CD4-positive, CD25-positive, alpha-beta regulatory T cell (primary cell): ENCODE data around the gene GALNT2. TPM values are rescaled to one million over a fixed set of nuclear protein-coding genes. Genes with fewer than 3 reads are reported as not detected.

Experiments
- ATAC-seq, 2 donors: fragments of 150-1000 bp; cut with Tn5 transposase; one replicate each; pipeline ENCODE4 v1.10.0; 2021; ENCODE audit warnings: low read depth in 2 of 2, moderate number of reproducible peaks in 2 of 2, moderate library complexity in 1 of 2
- DNase-seq, 3 donors: peaks; one replicate each; pipeline versions ENCODE4 v3.0.0 to v3.0.0-alpha.2; 2012 to 2022; ENCODE audit warnings: mixed read lengths in 1 of 3
- H3K27ac ChIP-seq: one replicate; pipeline ENCODE4 v1.7.0; 2013; ENCODE audit warnings: mild to moderate bottlenecking, low read length; ENCODE audit not compliant: insufficient read depth, poor library complexity, severe bottlenecking
- H3K27me3 ChIP-seq: one replicate; pipeline ENCODE4 v1.7.0; 2013; ENCODE audit warnings: low read length; ENCODE audit not compliant: control insufficient read depth, insufficient read depth
- H3K36me3 ChIP-seq: one replicate; pipeline ENCODE4 v1.7.0; 2013; ENCODE audit warnings: mild to moderate bottlenecking, low read length, moderate library complexity; ENCODE audit not compliant: control insufficient read depth, insufficient read depth
- H3K4me1 ChIP-seq: 2 replicates; pipeline ENCODE4 v1.7.0; 2013; ENCODE audit warnings: mild to moderate bottlenecking, low read length; ENCODE audit not compliant: insufficient read depth, control insufficient read depth, poor library complexity, severe bottlenecking
- H3K4me3 ChIP-seq: one replicate; pipeline ENCODE4 v1.7.0; 2013; ENCODE audit warnings: low read depth, mild to moderate bottlenecking, low read length, moderate library complexity
- H3K9me3 ChIP-seq, 2 experiments: 1 replicate in 1 of 2; 2 replicates in 1 of 2; pipeline ENCODE4 v1.7.0; 2013; ENCODE audit warnings: low read length in 2 of 2, mild to moderate bottlenecking in 1 of 2, moderate library complexity in 1 of 2; ENCODE audit not compliant: control insufficient read depth in 2 of 2
- H3K27ac Mint-ChIP-seq, 3 donors: one replicate each; pipeline ENCODE4 v1.8.0; 2020 to 2022; ENCODE audit warnings: mild to moderate bottlenecking in 3 of 3, mixed read lengths in 3 of 3, moderate library complexity in 2 of 3
- H3K27me3 Mint-ChIP-seq: one replicate; pipeline ENCODE4 v1.8.0; 2022; ENCODE audit warnings: mild to moderate bottlenecking, mixed read lengths
- H3K36me3 Mint-ChIP-seq: one replicate; pipeline ENCODE4 v1.8.0; 2020; ENCODE audit warnings: mixed read lengths
- H3K4me1 Mint-ChIP-seq, 4 donors: one replicate each; pipeline ENCODE4 v1.8.0; 2020 to 2022; ENCODE audit warnings: mixed read lengths in 4 of 4, mild to moderate bottlenecking in 1 of 4
- H3K4me3 Mint-ChIP-seq, 4 donors: one replicate each; pipeline ENCODE4 v1.8.0; 2020 to 2022; ENCODE audit warnings: mild to moderate bottlenecking in 4 of 4, mixed read lengths in 4 of 4, moderate library complexity in 3 of 4
- H3K9me3 Mint-ChIP-seq, 7 donors: one replicate each; pipeline ENCODE4 v1.8.0; 2020 to 2022; ENCODE audit warnings: mixed read lengths in 7 of 7, mild to moderate bottlenecking in 3 of 7, moderate library complexity in 2 of 7
- polyA plus RNA-seq, 4 donors: library from polyadenylated mRNA; unstranded; fragments of 300-500 nt; fragmentation: Illumina TruSeq; gene quantifications; one replicate each; pipeline ENCODE4 v1.2.3, GENCODE V29; 2021
- total RNA-seq: library from RNA; stranded (reverse); gene quantifications from one replicate; pipeline ENCODE4 v1.2.3, GENCODE V29; 2022

The GALNT2 gene
- total and polyA plus RNA-seq, 5 donors from 2014 or later, result 10.9 to 15.8 (median 13.1) TPM

- Histone ChIP-seq H3K27ac (no peak overlapping the region), H3K27me3 (no peaks in the 10 kb centered on the region), H3K9me3 (no peaks in the 10 kb centered on the region), H3K36me3 (peaks cover 2% of the 10 kb centered on the region), H3K4me1 (peaks cover 9% of the 10 kb centered on the region), H3K4me3 (no peak overlapping the region)
- Mint-ChIP-seq H3K27me3 (no peaks in the 10 kb centered on the region), H3K36me3 (peaks cover 10% of the 10 kb centered on the region), H3K9me3 (no peaks in the 10 kb centered on the region), H3K27ac (no peak overlapping the region), H3K4me3 (peak overlapping the region in 1 of 4 donors; percentile 12), H3K4me1 (peaks cover 4 to 52% (median 45%) of the 10 kb centered on the region in 4 donors)
- DNase-seq (no peak), ATAC-seq (no peak)
Observed at GRCh38 chr1:230073371-230074035, 6.5 kb downstream of the GALNT2 start.

GRCh38 chr1:230074270-230074669, 7.2 kb downstream of the GALNT2 start:
- Histone ChIP-seq H3K36me3 (peaks cover 2% of the 10 kb centered on the region), H3K27ac (no peak overlapping the region), H3K27me3 (no peaks in the 10 kb centered on the region), H3K4me1 (peaks cover 1% of the 10 kb centered on the region), H3K9me3 (no peaks in the 10 kb centered on the region), H3K4me3 (no peak overlapping the region)
- Mint-ChIP-seq H3K9me3 (no peaks in the 10 kb centered on the region), H3K27ac (no peak overlapping the region), H3K4me1 (peaks cover 4 to 46% (median 39%) of the 10 kb centered on the region in 4 donors), H3K36me3 (peaks cover 10% of the 10 kb centered on the region), H3K4me3 (no peak overlapping the region), H3K27me3 (no peaks in the 10 kb centered on the region)
- ATAC-seq (no peak), DNase-seq (no peak)

- no peaks in the 10 kb centered on the region for H3K9me3 Mint-ChIP-seq
- Histone ChIP-seq H3K27me3 (no peaks in the 10 kb centered on the region), H3K4me1 (no peaks in the 10 kb centered on the region), H3K36me3 (peaks cover 2% of the 10 kb centered on the region), H3K27ac (no peak overlapping the region), H3K4me3 (no peak overlapping the region), H3K9me3 (no peaks in the 10 kb centered on the region)
- no peak overlapping the region for H3K27ac Mint-ChIP-seq
- DNase-seq (no peak), ATAC-seq (no peak)
- H3K36me3 Mint-ChIP-seq, result peaks cover 10% of the 10 kb centered on the region
- H3K4me3 Mint-ChIP-seq, result no peak overlapping the region
- no peaks in the 10 kb centered on the region for H3K27me3 Mint-ChIP-seq
- peaks cover 4 to 44% (median 38%) of the 10 kb centered on the region in 4 donors for H3K4me1 Mint-ChIP-seq
Observed at GRCh38 chr1:230074762-230075161, 7.7 kb downstream of the GALNT2 start.

- Histone ChIP-seq H3K36me3 (peaks cover 2% of the 10 kb centered on the region), H3K9me3 (no peaks in the 10 kb centered on the region), H3K4me3 (no peak overlapping the region), H3K27ac (no peak overlapping the region), H3K4me1 (no peaks in the 10 kb centered on the region), H3K27me3 (no peaks in the 10 kb centered on the region)
- Mint-ChIP-seq H3K36me3 (peaks cover 10% of the 10 kb centered on the region), H3K27me3 (no peaks in the 10 kb centered on the region), H3K27ac (no peak overlapping the region), H3K4me1 (peaks cover 4 to 47% (median 35%) of the 10 kb centered on the region in 4 donors), H3K4me3 (no peak overlapping the region), H3K9me3 (no peaks in the 10 kb centered on the region)
- ATAC-seq, result no peak
- no peak for DNase-seq
Observed at GRCh38 chr1:230076121-230076520, 9.1 kb downstream of the GALNT2 start.

- DNase-seq (no peak), ATAC-seq (no peak)
- Histone ChIP-seq H3K4me3 (no peak overlapping the region), H3K9me3 (no peaks in the 10 kb centered on the region), H3K4me1 (no peaks in the 10 kb centered on the region), H3K27ac (no peak overlapping the region), H3K27me3 (no peaks in the 10 kb centered on the region), H3K36me3 (peaks cover 2% of the 10 kb centered on the region)
- Mint-ChIP-seq H3K9me3 (peaks cover 0 to 2% (median 0%) of the 10 kb centered on the region in 7 donors), H3K36me3 (peaks cover 10% of the 10 kb centered on the region), H3K4me1 (peaks cover 4 to 43% (median 32%) of the 10 kb centered on the region in 4 donors), H3K4me3 (no peak overlapping the region), H3K27me3 (no peaks in the 10 kb centered on the region), H3K27ac (peak overlapping the region in 2 of 3 donors; percentile 6 to 81)
Observed at GRCh38 chr1:230077011-230077410, 10.0 kb downstream of the GALNT2 start.

- ATAC-seq, result no peak
- no peaks in the 10 kb centered on the region for H3K27me3 Mint-ChIP-seq
Observed at GRCh38 chr1:230077436-230078213, 10.6 kb downstream of the GALNT2 start.

GRCh38 chr1:230079199-230080024, 12.4 kb downstream of the GALNT2 start:
- H3K9me3 ChIP-seq, result peaks cover 0 to 8% of the 10 kb centered on the region in 2 experiments
- peaks cover 2% of the 10 kb centered on the region for H3K36me3 ChIP-seq
- H3K27ac ChIP-seq, result no peak overlapping the region
- Mint-ChIP-seq H3K4me1 (peaks cover 4 to 57% (median 33%) of the 10 kb centered on the region in 4 donors), H3K36me3 (peaks cover 10% of the 10 kb centered on the region), H3K27ac (peak overlapping the region in 1 of 3 donors; percentile 33), H3K9me3 (peaks cover 0 to 4% (median 0%) of the 10 kb centered on the region in 7 donors), H3K4me3 (no peak overlapping the region), H3K27me3 (no peaks in the 10 kb centered on the region)
- H3K4me3 ChIP-seq, result no peak overlapping the region
- ATAC-seq, result no peak
- no peaks in the 10 kb centered on the region for H3K27me3 ChIP-seq
- no peak for DNase-seq
- peaks cover 2% of the 10 kb centered on the region for H3K4me1 ChIP-seq

More at GRCh38 chr1:230077436-230078213, 10.6 kb downstream of the GALNT2 start:
- Histone ChIP-seq H3K4me1 (no peaks in the 10 kb centered on the region), H3K4me3 (no peak overlapping the region), H3K27me3 (no peaks in the 10 kb centered on the region), H3K9me3 (peaks cover 0 to 1% of the 10 kb centered on the region in 2 experiments), H3K27ac (no peak overlapping the region), H3K36me3 (peaks cover 2% of the 10 kb centered on the region)
- H3K9me3 Mint-ChIP-seq, result peaks cover 0 to 3% (median 0%) of the 10 kb centered on the region in 7 donors
- no peak overlapping the region for H3K4me3 Mint-ChIP-seq
- peaks cover 10% of the 10 kb centered on the region for H3K36me3 Mint-ChIP-seq
- no peak for DNase-seq
- H3K4me1 Mint-ChIP-seq, result peaks cover 4 to 47% (median 33%) of the 10 kb centered on the region in 4 donors
- H3K27ac Mint-ChIP-seq, result peak overlapping the region in 2 of 3 donors; percentile 6 to 81
